PC-9 (cell line): ENCODE results near the gene EPHA3.

ENCODE experiments used
- EZH2 ChIP-seq: fragments of 200-600 bp; sonication (generic); IDR thresholded peaks from 2 replicates; pipeline ENCODE4 v1.8.0; 2017; ENCODE audit warnings: antibody characterized with exemption, low read depth
- TF ChIP-seq, protein P1 (sequence below): fragments of 200-600 bp; sonication (generic); conservative IDR thresholded peaks from 2 replicates; pipeline ENCODE4 v1.6.1; 2017; ENCODE audit warnings: mixed run types, antibody characterized with exemption, mild to moderate bottlenecking, moderate library complexity

DNA sequence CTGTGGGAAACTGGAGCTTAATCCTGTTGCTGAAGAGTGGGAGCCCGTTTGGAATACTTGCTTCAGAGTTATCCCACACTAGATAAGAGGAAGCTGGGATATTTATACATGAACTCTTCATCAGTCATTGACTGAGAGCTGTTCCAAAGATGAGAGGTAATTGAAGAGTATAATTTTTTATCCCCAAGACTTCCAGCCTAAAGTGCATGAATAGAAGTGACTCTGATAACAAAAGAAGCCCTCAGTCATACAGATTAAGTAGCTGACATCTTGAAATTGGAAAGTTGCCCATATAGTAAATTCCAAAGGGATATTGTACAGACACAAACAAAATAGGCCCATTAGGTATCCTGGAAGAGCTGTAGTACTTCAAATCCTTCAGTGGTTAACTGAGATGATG is 268.0 kb downstream of the EPHA3 start:
- TF ChIP-seq EZH2 = no peak
- TF ChIP-seq, protein P1, sequence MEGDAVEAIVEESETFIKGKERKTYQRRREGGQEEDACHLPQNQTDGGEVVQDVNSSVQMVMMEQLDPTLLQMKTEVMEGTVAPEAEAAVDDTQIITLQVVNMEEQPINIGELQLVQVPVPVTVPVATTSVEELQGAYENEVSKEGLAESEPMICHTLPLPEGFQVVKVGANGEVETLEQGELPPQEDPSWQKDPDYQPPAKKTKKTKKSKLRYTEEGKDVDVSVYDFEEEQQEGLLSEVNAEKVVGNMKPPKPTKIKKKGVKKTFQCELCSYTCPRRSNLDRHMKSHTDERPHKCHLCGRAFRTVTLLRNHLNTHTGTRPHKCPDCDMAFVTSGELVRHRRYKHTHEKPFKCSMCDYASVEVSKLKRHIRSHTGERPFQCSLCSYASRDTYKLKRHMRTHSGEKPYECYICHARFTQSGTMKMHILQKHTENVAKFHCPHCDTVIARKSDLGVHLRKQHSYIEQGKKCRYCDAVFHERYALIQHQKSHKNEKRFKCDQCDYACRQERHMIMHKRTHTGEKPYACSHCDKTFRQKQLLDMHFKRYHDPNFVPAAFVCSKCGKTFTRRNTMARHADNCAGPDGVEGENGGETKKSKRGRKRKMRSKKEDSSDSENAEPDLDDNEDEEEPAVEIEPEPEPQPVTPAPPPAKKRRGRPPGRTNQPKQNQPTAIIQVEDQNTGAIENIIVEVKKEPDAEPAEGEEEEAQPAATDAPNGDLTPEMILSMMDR = no peak
